HEK293 (cell line): ENCODE results near the gene ADGRD2.

ENCODE experiments used
- CTCF ChIA-PET: fragments of 350-600 bp; formaldehyde crosslinking; extraction: SDS; loops from one replicate; lab custom pipeline; 2021; ENCODE audit warnings: antibody characterized with exemption; lab: Yijun Ruan, JAX
- POLR2A ChIA-PET: fragments of 300-600 bp; formaldehyde crosslinking; extraction: SDS; loops from one replicate; lab custom pipeline; 2020; ENCODE audit warnings: antibody characterized with exemption, inconsistent platforms; lab: Yijun Ruan, JAX
- H3K27ac ChIP-seq: fragments of 200-500 bp; sonication (Bioruptor generic); 2 replicates; pipeline ENCODE4 v1.5.1; 2014; ENCODE audit warnings: low read depth, low read length, control low read depth, inconsistent platforms; ENCODE audit errors: extremely low read depth
- H3K36me3 ChIP-seq, 2 experiments: fragments of 200-500 bp in 1 of 2; sonication (Bioruptor generic) in 1 of 2; 1 replicate in 1 of 2; 2 replicates in 1 of 2; pipeline ENCODE4 v1.5.1; 2014 to 2017; ENCODE audit warnings: inconsistent platforms in 2 of 2, low read length in 2 of 2; ENCODE audit not compliant: control insufficient read depth in 2 of 2, insufficient read depth in 1 of 2
- H3K4me1 ChIP-seq: fragments of 200-500 bp; sonication (Bioruptor generic); 2 replicates; pipeline ENCODE4 v1.5.1; 2014; ENCODE audit warnings: mild to moderate bottlenecking, low read length, inconsistent platforms; ENCODE audit not compliant: control insufficient read depth, insufficient read depth
- H3K4me3 ChIP-seq: 2 replicates; pipeline ENCODE4 v1.5.1; 2011; ENCODE audit warnings: low read depth, mild to moderate bottlenecking, control low read depth, low read length, moderate library complexity
- H3K9me3 ChIP-seq: fragments of 200-500 bp; sonication (Bioruptor generic); 2 replicates; pipeline ENCODE4 v1.5.1; 2014; ENCODE audit warnings: low read depth, low read length, inconsistent platforms; ENCODE audit not compliant: control insufficient read depth, insufficient read depth
- EGR2 ChIP-seq: fragments of 450-650 bp; formaldehyde crosslinking; IDR thresholded peaks from 2 replicates; pipeline ENCODE4 v1.5.1; 2016; ENCODE audit warnings: low read depth, missing biosample characterization, missing genetic modification characterization
- GLI4 ChIP-seq: fragments of 450-650 bp; formaldehyde crosslinking; IDR thresholded peaks from 2 replicates; pipeline ENCODE4 v1.5.1; 2016; ENCODE audit warnings: missing biosample characterization, missing genetic modification characterization
- KLF7 ChIP-seq: fragments of 450-650 bp; formaldehyde crosslinking; IDR thresholded peaks from 2 replicates; pipeline ENCODE4 v1.5.1; 2016; ENCODE audit warnings: missing biosample characterization, missing genetic modification characterization, borderline replicate concordance
- KLF9 ChIP-seq: fragments of 450-650 bp; formaldehyde crosslinking; IDR thresholded peaks from 2 replicates; pipeline ENCODE4 v1.5.1; 2016; ENCODE audit warnings: missing biosample characterization, missing genetic modification characterization, low read depth
- OSR2 ChIP-seq: fragments of 450-650 bp; formaldehyde crosslinking; IDR thresholded peaks from 2 replicates; pipeline ENCODE4 v1.5.1; 2016; ENCODE audit warnings: missing biosample characterization, missing genetic modification characterization
- ZBTB48 ChIP-seq: fragments of 450-650 bp; formaldehyde crosslinking; IDR thresholded peaks from 2 replicates; pipeline ENCODE4 v1.5.1; 2016; ENCODE audit warnings: missing biosample characterization, missing genetic modification characterization
- ZNF140 ChIP-seq: fragments of 450-650 bp; formaldehyde crosslinking; IDR thresholded peaks from 2 replicates; pipeline ENCODE4 v1.5.1; 2016; ENCODE audit warnings: missing biosample characterization, missing genetic modification characterization
- ZNF184 ChIP-seq: fragments of 450-650 bp; IDR thresholded peaks from 2 replicates; pipeline ENCODE4 v1.5.1; 2018; ENCODE audit warnings: missing biosample characterization, mild to moderate bottlenecking, missing genetic modification characterization
- ZNF2 ChIP-seq: fragments of 450-650 bp; formaldehyde crosslinking; IDR thresholded peaks from 2 replicates; pipeline ENCODE4 v1.5.1; 2016; ENCODE audit warnings: missing biosample characterization, missing genetic modification characterization
- ZNF239 ChIP-seq: fragments of 450-650 bp; formaldehyde crosslinking; IDR thresholded peaks from 2 replicates; pipeline ENCODE4 v1.5.1; 2016; ENCODE audit warnings: missing biosample characterization, missing genetic modification characterization
- ZNF24 ChIP-seq: fragments of 450-650 bp; formaldehyde crosslinking; IDR thresholded peaks from 2 replicates; pipeline ENCODE4 v1.5.1; 2016; ENCODE audit warnings: missing biosample characterization, missing genetic modification characterization
- ZNF473 ChIP-seq: fragments of 450-650 bp; formaldehyde crosslinking; IDR thresholded peaks from 2 replicates; pipeline ENCODE4 v1.5.1; 2017; ENCODE audit warnings: missing biosample characterization, missing genetic modification characterization
- ZNF521 ChIP-seq: fragments of 450-650 bp; formaldehyde crosslinking; IDR thresholded peaks from 2 replicates; pipeline ENCODE4 v1.5.1; 2017; ENCODE audit warnings: missing biosample characterization, mild to moderate bottlenecking, missing genetic modification characterization
- ZNF560 ChIP-seq: fragments of 450-650 bp; formaldehyde crosslinking; IDR thresholded peaks from 2 replicates; pipeline ENCODE4 v1.5.1; 2017; ENCODE audit warnings: missing biosample characterization, missing genetic modification characterization, borderline replicate concordance
- ZNF585B ChIP-seq: fragments of 450-650 bp; formaldehyde crosslinking; IDR thresholded peaks from 2 replicates; pipeline ENCODE4 v1.5.1; 2016; ENCODE audit warnings: missing biosample characterization, missing genetic modification characterization
- ZNF747 ChIP-seq: fragments of 450-650 bp; formaldehyde crosslinking; IDR thresholded peaks from 2 replicates; pipeline ENCODE4 v1.5.1; 2016; ENCODE audit warnings: missing biosample characterization, missing genetic modification characterization
- ZNF791 ChIP-seq: fragments of 450-650 bp; formaldehyde crosslinking; IDR thresholded peaks from 2 replicates; pipeline ENCODE4 v1.5.1; 2016; ENCODE audit warnings: missing biosample characterization, missing genetic modification characterization
- ZNF792 ChIP-seq: fragments of 450-650 bp; formaldehyde crosslinking; IDR thresholded peaks from 2 replicates; pipeline ENCODE4 v1.5.1; 2016; ENCODE audit warnings: missing biosample characterization, missing genetic modification characterization
- ZSCAN30 ChIP-seq: fragments of 450-650 bp; IDR thresholded peaks from 2 replicates; pipeline ENCODE4 v1.5.1; 2018; ENCODE audit warnings: missing biosample characterization, mild to moderate bottlenecking, missing genetic modification characterization, moderate library complexity
- TF ChIP-seq, protein P1 (sequence below): IDR thresholded peaks from 2 replicates; pipeline ENCODE4 v1.6.1; 2011; ENCODE audit warnings: mild to moderate bottlenecking, low read depth, low read length, borderline replicate concordance
- TF ChIP-seq, protein P2 (sequence below): fragments of 450-650 bp; formaldehyde crosslinking; IDR thresholded peaks from 2 replicates; pipeline ENCODE4 v1.5.1; 2016; ENCODE audit warnings: missing biosample characterization, missing genetic modification characterization
- TF ChIP-seq, protein P3 (sequence below): fragments of 450-650 bp; formaldehyde crosslinking; IDR thresholded peaks from 2 replicates; pipeline ENCODE4 v1.5.1; 2016; ENCODE audit warnings: missing biosample characterization, missing genetic modification characterization
- TF ChIP-seq, protein P4 (sequence below): fragments of 450-650 bp; formaldehyde crosslinking; IDR thresholded peaks from 2 replicates; pipeline ENCODE4 v1.5.1; 2016; ENCODE audit warnings: missing biosample characterization, missing genetic modification characterization, borderline replicate concordance

Gene ADGRD2

DNA sequence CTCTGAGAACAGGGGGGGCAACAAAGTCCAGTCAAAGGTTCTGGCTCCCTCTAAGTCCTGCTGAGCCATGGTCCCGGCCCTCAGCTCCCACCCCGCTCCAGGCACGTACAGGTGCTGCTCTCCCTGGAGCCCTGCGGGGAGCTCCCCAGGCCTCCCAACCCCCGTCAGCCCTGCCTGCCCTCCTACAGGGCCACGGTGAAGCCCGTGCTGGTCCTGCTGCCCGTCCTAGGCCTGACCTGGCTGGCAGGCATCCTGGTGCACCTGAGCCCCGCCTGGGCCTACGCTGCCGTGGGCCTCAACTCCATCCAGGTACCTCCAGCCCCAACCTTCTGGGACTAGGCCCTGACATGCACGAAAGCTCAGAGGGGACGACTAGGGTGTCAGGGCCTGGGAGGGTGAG is 20.1 kb downstream of the ADGRD2 start (continued):
- TF ChIP-seq, protein P1, sequence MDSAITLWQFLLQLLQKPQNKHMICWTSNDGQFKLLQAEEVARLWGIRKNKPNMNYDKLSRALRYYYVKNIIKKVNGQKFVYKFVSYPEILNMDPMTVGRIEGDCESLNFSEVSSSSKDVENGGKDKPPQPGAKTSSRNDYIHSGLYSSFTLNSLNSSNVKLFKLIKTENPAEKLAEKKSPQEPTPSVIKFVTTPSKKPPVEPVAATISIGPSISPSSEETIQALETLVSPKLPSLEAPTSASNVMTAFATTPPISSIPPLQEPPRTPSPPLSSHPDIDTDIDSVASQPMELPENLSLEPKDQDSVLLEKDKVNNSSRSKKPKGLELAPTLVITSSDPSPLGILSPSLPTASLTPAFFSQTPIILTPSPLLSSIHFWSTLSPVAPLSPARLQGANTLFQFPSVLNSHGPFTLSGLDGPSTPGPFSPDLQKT: no peak
- TF ChIP-seq, protein P2, sequence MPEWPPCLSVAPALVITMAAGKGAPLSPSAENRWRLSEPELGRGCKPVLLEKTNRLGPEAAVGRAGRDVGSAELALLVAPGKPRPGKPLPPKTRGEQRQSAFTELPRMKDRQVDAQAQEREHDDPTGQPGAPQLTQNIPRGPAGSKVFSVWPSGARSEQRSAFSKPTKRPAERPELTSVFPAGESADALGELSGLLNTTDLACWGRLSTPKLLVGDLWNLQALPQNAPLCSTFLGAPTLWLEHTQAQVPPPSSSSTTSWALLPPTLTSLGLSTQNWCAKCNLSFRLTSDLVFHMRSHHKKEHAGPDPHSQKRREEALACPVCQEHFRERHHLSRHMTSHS (tag by site-specific recombination): no peak
- TF ChIP-seq ZNF585B (no peak), ZNF24 (tag by site-specific recombination) (no peak)
- TF ChIP-seq, all 188 proteins: peak for 0

- CTCF ChIA-PET: no interaction called here
- TF ChIP-seq ZBTB48 (tag by site-specific recombination) (no peak), ZSCAN30 (tag by site-specific recombination) (no peak), ZNF792 (tag by site-specific recombination) (no peak), OSR2 (no peak), ZNF791 (no peak), ZNF239 (tag by site-specific recombination) (no peak), ZNF2 (tag by site-specific recombination) (no peak), KLF9 (tag by site-specific recombination) (no peak), ZNF747 (no peak), EGR2 (tag by site-specific recombination) (no peak), ZNF140 (tag by site-specific recombination) (no peak), ZNF521 (tag by site-specific recombination) (no peak), ZNF560 (tag by site-specific recombination) (no peak), KLF7 (tag by site-specific recombination) (no peak), GLI4 (no peak), ZNF473 (no peak), ZNF184 (tag by site-specific recombination) (no peak)
- TF ChIP-seq, protein P1: no peak
- TF ChIP-seq, protein P3, sequence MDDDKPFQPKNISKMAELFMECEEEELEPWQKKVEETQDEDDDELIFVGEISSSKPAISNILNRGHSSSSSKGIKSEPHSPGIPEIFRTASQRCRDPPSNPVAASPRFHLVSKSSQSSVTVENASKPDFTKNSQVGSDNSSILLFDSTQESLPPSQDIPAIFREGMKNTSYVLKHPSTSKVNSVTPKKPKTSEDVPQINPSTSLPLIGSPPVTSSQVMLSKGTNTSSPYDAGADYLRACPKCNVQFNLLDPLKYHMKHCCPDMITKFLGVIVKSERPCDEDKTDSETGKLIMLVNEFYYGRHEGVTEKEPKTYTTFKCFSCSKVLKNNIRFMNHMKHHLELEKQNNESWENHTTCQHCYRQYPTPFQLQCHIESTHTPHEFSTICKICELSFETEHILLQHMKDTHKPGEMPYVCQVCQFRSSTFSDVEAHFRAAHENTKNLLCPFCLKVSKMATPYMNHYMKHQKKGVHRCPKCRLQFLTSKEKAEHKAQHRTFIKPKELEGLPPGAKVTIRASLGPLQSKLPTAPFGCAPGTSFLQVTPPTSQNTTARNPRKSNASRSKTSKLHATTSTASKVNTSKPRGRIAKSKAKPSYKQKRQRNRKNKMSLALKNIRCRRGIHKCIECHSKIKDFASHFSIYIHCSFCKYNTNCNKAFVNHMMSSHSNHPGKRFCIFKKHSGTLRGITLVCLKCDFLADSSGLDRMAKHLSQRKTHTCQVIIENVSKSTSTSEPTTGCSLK (tag by site-specific recombination): no peak
- TF ChIP-seq, protein P4, sequence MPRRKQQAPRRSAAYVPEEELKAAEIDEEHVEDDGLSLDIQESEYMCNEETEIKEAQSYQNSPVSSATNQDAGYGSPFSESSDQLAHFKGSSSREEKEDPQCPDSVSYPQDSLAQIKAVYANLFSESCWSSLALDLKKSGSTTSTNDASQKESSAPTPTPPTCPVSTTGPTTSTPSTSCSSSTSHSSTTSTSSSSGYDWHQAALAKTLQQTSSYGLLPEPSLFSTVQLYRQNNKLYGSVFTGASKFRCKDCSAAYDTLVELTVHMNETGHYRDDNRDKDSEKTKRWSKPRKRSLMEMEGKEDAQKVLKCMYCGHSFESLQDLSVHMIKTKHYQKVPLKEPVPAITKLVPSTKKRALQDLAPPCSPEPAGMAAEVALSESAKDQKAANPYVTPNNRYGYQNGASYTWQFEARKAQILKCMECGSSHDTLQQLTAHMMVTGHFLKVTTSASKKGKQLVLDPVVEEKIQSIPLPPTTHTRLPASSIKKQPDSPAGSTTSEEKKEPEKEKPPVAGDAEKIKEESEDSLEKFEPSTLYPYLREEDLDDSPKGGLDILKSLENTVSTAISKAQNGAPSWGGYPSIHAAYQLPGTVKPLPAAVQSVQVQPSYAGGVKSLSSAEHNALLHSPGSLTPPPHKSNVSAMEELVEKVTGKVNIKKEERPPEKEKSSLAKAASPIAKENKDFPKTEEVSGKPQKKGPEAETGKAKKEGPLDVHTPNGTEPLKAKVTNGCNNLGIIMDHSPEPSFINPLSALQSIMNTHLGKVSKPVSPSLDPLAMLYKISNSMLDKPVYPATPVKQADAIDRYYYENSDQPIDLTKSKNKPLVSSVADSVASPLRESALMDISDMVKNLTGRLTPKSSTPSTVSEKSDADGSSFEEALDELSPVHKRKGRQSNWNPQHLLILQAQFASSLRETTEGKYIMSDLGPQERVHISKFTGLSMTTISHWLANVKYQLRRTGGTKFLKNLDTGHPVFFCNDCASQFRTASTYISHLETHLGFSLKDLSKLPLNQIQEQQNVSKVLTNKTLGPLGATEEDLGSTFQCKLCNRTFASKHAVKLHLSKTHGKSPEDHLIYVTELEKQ (tag by site-specific recombination): no peak
- no peak overlapping the region for H3K27ac ChIP-seq
- no peak overlapping the region for H3K4me3 ChIP-seq
- H3K36me3 ChIP-seq: no peaks in the 10 kb centered on the region
- POLR2A ChIA-PET: no interaction called here
- no peaks in the 10 kb centered on the region for H3K4me1 ChIP-seq
- no peaks in the 10 kb centered on the region for H3K9me3 ChIP-seq
Observed at GRCh38 chr9:124470726-124471125, 20.5 kb downstream of the ADGRD2 start.
